ENCODE results near the gene G2E3. TPM values are rescaled to one million over a fixed set of nuclear protein-coding genes. Genes with fewer than 3 reads are reported as not detected.
"Not testable (repeated sequence)": the region's sequence is repeated elsewhere in the genome, so short reads cannot be mapped to it uniquely, and the experiment has no call there.

G2E3 gene
- total RNA-seq, 1 donor from 2014 or later = 135 TPM

DNA sequence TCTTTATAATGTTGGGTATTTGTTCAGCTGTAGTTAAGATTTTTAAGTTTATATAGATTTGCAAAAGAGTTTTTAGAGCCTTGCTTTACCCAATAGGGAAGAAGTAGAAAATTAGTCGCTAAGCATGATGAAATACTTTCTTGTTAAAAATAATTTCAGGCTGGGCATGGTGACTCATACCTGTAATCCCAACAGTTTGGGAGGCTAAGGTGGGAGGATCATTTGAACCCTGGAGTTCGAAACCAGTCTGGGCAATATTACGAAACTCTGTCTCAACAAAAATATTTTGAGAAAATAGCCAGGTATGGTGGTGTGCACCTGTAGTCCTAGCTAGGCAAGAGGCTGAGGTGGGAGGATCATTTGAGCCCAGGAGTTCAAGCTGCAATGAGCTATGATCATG, 44.4 kb downstream of the G2E3 start:
- H3K4me1 Mint-ChIP-seq = no peaks in the 10 kb centered on the region
- Histone ChIP-seq H4K20me1 (ENCODE audit: low read depth) (no peaks in the 10 kb centered on the region), H3K9ac (no peak overlapping the region), H3K4me2 (no peak overlapping the region), H3K27me3 (no peaks in the 10 kb centered on the region), H3K4me1 (no peaks in the 10 kb centered on the region), H3K9me3 (ENCODE audit: low read depth) (no peaks in the 10 kb centered on the region), H3K36me3 (peaks cover 29% of the 10 kb centered on the region), H2AFZ (replicated peaks) (no peak overlapping the region), H3K4me3 (no peak overlapping the region), H3K79me2 (ENCODE audit: low read depth) (peaks cover 3% of the 10 kb centered on the region), H3F3A (ENCODE audit: low read depth) (peaks cover 3% of the 10 kb centered on the region), H3K27ac (no peak overlapping the region)
- no peak overlapping the region for H3K4me3 Mint-ChIP-seq
- DNase-seq (ENCODE audit: low spot score) = no peak
- no peaks in the 10 kb centered on the region for H3K27me3 Mint-ChIP-seq (ENCODE audit: insufficient read depth, low read depth)
- TF ChIP-seq EZH2 (IDR thresholded peaks at IDR 0.05) (no peak), EZH2phosphoT487 (IDR thresholded peaks at IDR 0.05) (no peak)
- TF ChIP-seq, protein P1, sequence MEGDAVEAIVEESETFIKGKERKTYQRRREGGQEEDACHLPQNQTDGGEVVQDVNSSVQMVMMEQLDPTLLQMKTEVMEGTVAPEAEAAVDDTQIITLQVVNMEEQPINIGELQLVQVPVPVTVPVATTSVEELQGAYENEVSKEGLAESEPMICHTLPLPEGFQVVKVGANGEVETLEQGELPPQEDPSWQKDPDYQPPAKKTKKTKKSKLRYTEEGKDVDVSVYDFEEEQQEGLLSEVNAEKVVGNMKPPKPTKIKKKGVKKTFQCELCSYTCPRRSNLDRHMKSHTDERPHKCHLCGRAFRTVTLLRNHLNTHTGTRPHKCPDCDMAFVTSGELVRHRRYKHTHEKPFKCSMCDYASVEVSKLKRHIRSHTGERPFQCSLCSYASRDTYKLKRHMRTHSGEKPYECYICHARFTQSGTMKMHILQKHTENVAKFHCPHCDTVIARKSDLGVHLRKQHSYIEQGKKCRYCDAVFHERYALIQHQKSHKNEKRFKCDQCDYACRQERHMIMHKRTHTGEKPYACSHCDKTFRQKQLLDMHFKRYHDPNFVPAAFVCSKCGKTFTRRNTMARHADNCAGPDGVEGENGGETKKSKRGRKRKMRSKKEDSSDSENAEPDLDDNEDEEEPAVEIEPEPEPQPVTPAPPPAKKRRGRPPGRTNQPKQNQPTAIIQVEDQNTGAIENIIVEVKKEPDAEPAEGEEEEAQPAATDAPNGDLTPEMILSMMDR (IDR thresholded peaks at IDR 0.05) = no peak
- H3K27ac Mint-ChIP-seq = no peak overlapping the region
- H3K36me3 Mint-ChIP-seq = peaks cover 19% of the 10 kb centered on the region
- no peaks in the 10 kb centered on the region for H3K9me3 Mint-ChIP-seq

DNA sequence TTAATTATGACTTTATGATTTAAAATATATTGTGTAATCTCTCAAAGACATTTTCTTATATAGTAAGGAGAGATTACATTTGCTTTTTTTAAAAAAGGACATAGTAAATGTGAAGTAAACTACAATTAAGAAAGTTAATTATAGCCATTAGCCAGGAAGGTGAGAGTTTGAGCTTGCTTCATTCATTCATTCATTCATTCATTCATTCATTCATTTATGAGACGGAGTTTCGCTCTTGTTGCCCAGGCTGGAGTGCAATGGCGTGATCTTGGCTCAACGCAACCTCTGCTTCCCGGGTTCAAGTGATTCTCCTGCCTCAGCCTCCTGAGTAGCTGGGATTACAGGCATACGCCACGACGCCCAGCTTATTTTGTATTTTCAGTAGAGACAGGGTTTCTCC, 45.7 kb downstream of the G2E3 start:
- peaks cover 29% of the 10 kb centered on the region for H3K36me3 ChIP-seq
- not testable (repeated sequence) for H3K27ac ChIP-seq; H3K4me1 Mint-ChIP-seq; H3F3A ChIP-seq (ENCODE audit: low read depth); H3K27me3 ChIP-seq; H3K9me3 Mint-ChIP-seq; H3K9ac ChIP-seq; H3K79me2 ChIP-seq (ENCODE audit: low read depth); H3K4me2 ChIP-seq; H2AFZ ChIP-seq (replicated peaks); H3K27me3 Mint-ChIP-seq (ENCODE audit: insufficient read depth, low read depth); H3K27ac Mint-ChIP-seq; DNase-seq (ENCODE audit: low spot score); H3K9me3 ChIP-seq (ENCODE audit: low read depth); H3K4me3 Mint-ChIP-seq; H4K20me1 ChIP-seq (ENCODE audit: low read depth); H3K4me3 ChIP-seq; H3K4me1 ChIP-seq
- peaks cover 16% of the 10 kb centered on the region for H3K36me3 Mint-ChIP-seq

DNA sequence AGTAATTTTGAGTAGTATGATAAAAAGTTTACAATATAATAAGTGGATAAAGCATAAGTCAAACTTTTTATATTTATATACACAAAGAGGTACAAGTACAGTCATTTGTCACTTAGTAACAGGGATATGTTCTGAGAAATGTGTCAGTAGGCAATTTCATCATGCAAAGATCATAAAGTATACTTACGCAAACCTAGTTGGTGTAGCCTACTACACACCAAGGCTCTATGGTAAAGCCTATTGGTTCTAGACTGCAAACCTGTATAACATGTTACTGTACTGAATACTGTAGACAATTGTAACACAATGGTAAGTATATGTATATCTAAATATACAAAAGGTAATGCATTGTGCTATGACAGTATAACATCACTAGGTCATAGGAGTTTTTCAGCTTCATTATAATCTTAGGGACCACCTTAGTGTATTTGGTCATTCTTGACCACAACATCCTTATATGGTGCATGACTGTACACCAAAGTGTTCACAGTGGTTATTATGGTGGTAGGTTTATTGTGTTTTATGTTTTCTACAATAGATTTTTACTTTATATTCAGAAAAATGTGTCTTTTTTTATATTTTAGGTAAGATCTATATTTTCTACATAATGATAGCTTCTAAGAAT, 48.3 kb downstream of the G2E3 start:
- H3K9me3 Mint-ChIP-seq = no peaks in the 10 kb centered on the region
- H3K4me3 ChIP-seq = no peak overlapping the region
- no peaks in the 10 kb centered on the region for H3K79me2 ChIP-seq (ENCODE audit: low read depth)
- no peak overlapping the region for H3K4me3 Mint-ChIP-seq
- H3F3A ChIP-seq (ENCODE audit: low read depth) = no peaks in the 10 kb centered on the region
- no peaks in the 10 kb centered on the region for H3K4me1 Mint-ChIP-seq
- no peak overlapping the region for H3K27ac Mint-ChIP-seq
- no peaks in the 10 kb centered on the region for H3K4me1 ChIP-seq
- no peaks in the 10 kb centered on the region for H3K9me3 ChIP-seq (ENCODE audit: low read depth)
- no peak overlapping the region for H2AFZ ChIP-seq (replicated peaks)
- H3K4me2 ChIP-seq = no peak overlapping the region
- DNase-seq (ENCODE audit: low spot score) = no peak
- TF ChIP-seq EZH2 (IDR thresholded peaks at IDR 0.05) (no peak), EZH2phosphoT487 (IDR thresholded peaks at IDR 0.05) (no peak)
- TF ChIP-seq, protein P1 (IDR thresholded peaks at IDR 0.05) = no peak
- peaks cover 26% of the 10 kb centered on the region for H3K36me3 ChIP-seq
- no peaks in the 10 kb centered on the region for H3K27me3 Mint-ChIP-seq (ENCODE audit: insufficient read depth, low read depth)
- no peaks in the 10 kb centered on the region for H3K27me3 ChIP-seq
- H4K20me1 ChIP-seq (ENCODE audit: low read depth) = no peaks in the 10 kb centered on the region
- no peak overlapping the region for H3K9ac ChIP-seq
- peaks cover 13% of the 10 kb centered on the region for H3K36me3 Mint-ChIP-seq
- no peak overlapping the region for H3K27ac ChIP-seq

- DNase-seq (ENCODE audit: low spot score) = no peak
- Mint-ChIP-seq H3K36me3 (peaks cover 16% of the 10 kb centered on the region), H3K27me3 (ENCODE audit: insufficient read depth, low read depth) (no peaks in the 10 kb centered on the region), H3K9me3 (no peaks in the 10 kb centered on the region), H3K27ac (no peak overlapping the region), H3K4me1 (no peaks in the 10 kb centered on the region), H3K4me3 (no peak overlapping the region)
- Histone ChIP-seq H3K27me3 (no peaks in the 10 kb centered on the region), H3K36me3 (peaks cover 31% of the 10 kb centered on the region), H3K4me2 (no peak overlapping the region), H3K4me3 (no peak overlapping the region), H3K9ac (no peak overlapping the region), H3F3A (ENCODE audit: low read depth) (peaks cover 2% of the 10 kb centered on the region), H3K27ac (no peak overlapping the region), H4K20me1 (ENCODE audit: low read depth) (no peaks in the 10 kb centered on the region), H3K79me2 (ENCODE audit: low read depth) (no peaks in the 10 kb centered on the region), H3K4me1 (no peaks in the 10 kb centered on the region), H3K9me3 (ENCODE audit: low read depth) (no peaks in the 10 kb centered on the region), H2AFZ (replicated peaks) (no peak overlapping the region)
- TF ChIP-seq EZH2phosphoT487 (IDR thresholded peaks at IDR 0.05) (no peak), EZH2 (IDR thresholded peaks at IDR 0.05) (no peak)
- TF ChIP-seq, protein P1 (IDR thresholded peaks at IDR 0.05) = no peak
Observed at GRCh38 chr14:30608533-30609006, 49.6 kb downstream of the G2E3 start.

Measured in neural progenitor cell (in vitro differentiated cells).